ENCODE results near the gene CABP1. TPM values are rescaled to one million over a fixed set of nuclear protein-coding genes. Genes with fewer than 3 reads are reported as not detected.

Gene CABP1
- total and polyA plus RNA-seq, 2 donors (not counting 3 experiments of a cell fraction or from before 2014, with no cell fraction given): 0.07 to 0.31 TPM

- Histone ChIP-seq H3K27ac (ENCODE audit: insufficient read depth, low read depth, low read length) (no peak overlapping the region), H4K20me1 (replicated peaks; ENCODE audit: control insufficient read depth, extremely low read depth, insufficient read depth, low read length) (no peaks in the 10 kb centered on the region), H3K36me3 (ENCODE audit: control insufficient read depth in 2 of 2, extremely low read depth in 1 of 2, insufficient read depth in 2 of 2, low read length in 2 of 2) (no peaks in the 10 kb centered on the region), H3K4me2 (ENCODE audit: insufficient read depth, low read length) (no peak overlapping the region), H3K9me3 (replicated peaks; ENCODE audit: control insufficient read depth, insufficient read depth, low read length) (no peaks in the 10 kb centered on the region), H3K9ac (replicated peaks; ENCODE audit: extremely low read depth, insufficient read depth, low read length) (no peak overlapping the region), H2AFZ (ENCODE audit: low read depth, low read length) (no peak overlapping the region), H3K4me3 (replicated peaks in 1 of 3; ENCODE audit: insufficient read depth in 1 of 3, low read depth in 1 of 3, low read length in 3 of 3) (no peak overlapping the region), H3K79me2 (ENCODE audit: control insufficient read depth, insufficient read depth, low read length) (no peaks in the 10 kb centered on the region), H3K9me1 (replicated peaks; ENCODE audit: control insufficient read depth, extremely low read depth, insufficient read depth, low read length) (no peaks in the 10 kb centered on the region), H3K4me1 (ENCODE audit: control insufficient read depth, extremely low read depth, insufficient read depth, low read length) (peaks cover 10% of the 10 kb centered on the region), H3K27me3 (ENCODE audit: control insufficient read depth in 2 of 2, insufficient read depth in 2 of 2, low read length in 2 of 2) (peaks cover 28 to 29% of the 10 kb centered on the region in 2 experiments)
- no peak for DNase-seq (ENCODE audit: low read depth, low spot score)
- ChIA-PET CTCF (interaction anchor here (1.2 to 1.5 kb wide), 4 partner anchors 14 to 319 kb away, joined by 3 to 6 read pairs (median 4); no protein-coding TSS in a partner anchor), POLR2A (no interaction called here)
- dilution Hi-C loops (cut with MboI; ENCODE audit: extremely low pct_ligation_motif_present, low sequenced_read_pairs): no loop called here
- TF ChIP-seq JUN (IDR thresholded peaks at IDR 0.05; ENCODE audit: borderline replicate concordance, insufficient read depth, insufficient read length, low read depth) (no peak), FOS (IDR thresholded peaks at IDR 0.05; ENCODE audit: borderline replicate concordance, insufficient read depth, low read length) (no peak), POLR2AphosphoS5 (IDR thresholded peaks at IDR 0.05; ENCODE audit: insufficient read depth, low read depth, low read length) (no peak), POLR2A (IDR thresholded peaks at IDR 0.05; ENCODE audit: low read depth, low read length) (no peak), GATA2 (IDR thresholded peaks at IDR 0.05; ENCODE audit: insufficient read depth, insufficient read length, low read depth, low read length) (no peak), EZH2 (IDR thresholded peaks at IDR 0.05; ENCODE audit: borderline replicate concordance, low read depth, low read length, severe bottlenecking) (no peak), MYC (IDR thresholded peaks at IDR 0.05; ENCODE audit: low read depth, low read length) (no peak)
- TF ChIP-seq, protein P1, sequence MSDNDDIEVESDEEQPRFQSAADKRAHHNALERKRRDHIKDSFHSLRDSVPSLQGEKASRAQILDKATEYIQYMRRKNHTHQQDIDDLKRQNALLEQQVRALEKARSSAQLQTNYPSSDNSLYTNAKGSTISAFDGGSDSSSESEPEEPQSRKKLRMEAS (IDR thresholded peaks at IDR 0.05; ENCODE audit: insufficient read depth, insufficient read length): no peak
- TF ChIP-seq, protein P2, sequence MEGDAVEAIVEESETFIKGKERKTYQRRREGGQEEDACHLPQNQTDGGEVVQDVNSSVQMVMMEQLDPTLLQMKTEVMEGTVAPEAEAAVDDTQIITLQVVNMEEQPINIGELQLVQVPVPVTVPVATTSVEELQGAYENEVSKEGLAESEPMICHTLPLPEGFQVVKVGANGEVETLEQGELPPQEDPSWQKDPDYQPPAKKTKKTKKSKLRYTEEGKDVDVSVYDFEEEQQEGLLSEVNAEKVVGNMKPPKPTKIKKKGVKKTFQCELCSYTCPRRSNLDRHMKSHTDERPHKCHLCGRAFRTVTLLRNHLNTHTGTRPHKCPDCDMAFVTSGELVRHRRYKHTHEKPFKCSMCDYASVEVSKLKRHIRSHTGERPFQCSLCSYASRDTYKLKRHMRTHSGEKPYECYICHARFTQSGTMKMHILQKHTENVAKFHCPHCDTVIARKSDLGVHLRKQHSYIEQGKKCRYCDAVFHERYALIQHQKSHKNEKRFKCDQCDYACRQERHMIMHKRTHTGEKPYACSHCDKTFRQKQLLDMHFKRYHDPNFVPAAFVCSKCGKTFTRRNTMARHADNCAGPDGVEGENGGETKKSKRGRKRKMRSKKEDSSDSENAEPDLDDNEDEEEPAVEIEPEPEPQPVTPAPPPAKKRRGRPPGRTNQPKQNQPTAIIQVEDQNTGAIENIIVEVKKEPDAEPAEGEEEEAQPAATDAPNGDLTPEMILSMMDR (IDR thresholded peaks at IDR 0.05; ENCODE audit: extremely low read depth in 1 of 2, insufficient read depth in 1 of 2, low read depth in 1 of 2, low read length in 2 of 2): no peak
- no peak for FAIRE-seq
- BruUV-seq (replicated peaks): no TSS peak
- intact Hi-C loops (cut with micrococcal nuclease): no loop called here
These were observed 12.4 kb downstream of the CABP1 start for GRCh38 chr12:120652656-120653435.

Measured in endothelial cell of umbilical vein (primary cell).